Body of pancreas (tissue), 4 donors: ENCODE data around the gene RAPGEF1. TPM values are rescaled to one million over a fixed set of nuclear protein-coding genes. Genes with fewer than 3 reads are reported as not detected.
A peak's percentile ranks its signal among the peaks of the same experiment; 100 is the strongest.

ENCODE experiments used
- ATAC-seq: fragments of 150-250 bp; one replicate; pipeline ENCODE4 v1.9.1; 2016
- DNase-seq, 4 donors: peaks; one replicate each; pipeline ENCODE4 v3.0.0-alpha.2; 2019
- H3K27ac ChIP-seq, 4 donors: fragments of 200-600 bp; sonication (generic); 1 replicate in 3 of 4; 2 replicates in 1 of 4; pipeline versions ENCODE4 v1.5.1 to v1.6.1; 2016 to 2019; ENCODE audit warnings: mild to moderate bottlenecking in 1 of 4, mixed read lengths in 1 of 4, moderate library complexity in 1 of 4
- H3K27me3 ChIP-seq, 2 donors: fragments of 200-600 bp; sonication (generic); one replicate each; pipeline ENCODE4 v1.6.0; 2016; ENCODE audit warnings: mild to moderate bottlenecking in 1 of 2
- H3K36me3 ChIP-seq, 2 donors: fragments of 200-600 bp; sonication (generic); replicated peaks in 1 of 2; 2 replicates each; pipeline ENCODE4 v1.5.1; 2016; ENCODE audit warnings: low read depth in 2 of 2; ENCODE audit not compliant: insufficient read depth in 1 of 2
- H3K4me1 ChIP-seq: fragments of 200-600 bp; sonication (generic); one replicate; pipeline ENCODE4 v1.6.0; 2016
- H3K4me3 ChIP-seq, 2 donors: fragments of 200-600 bp; sonication (generic); 1 replicate in 1 of 2; 2 replicates in 1 of 2; pipeline ENCODE4 v1.5.1; 2016 to 2019
- H3K9me3 ChIP-seq, 3 donors: fragments of 200-600 bp; sonication (generic); 1 replicate in 2 of 3; 2 replicates in 1 of 3; pipeline ENCODE4 v1.5.1; 2016
- CTCF ChIP-seq, 7 experiments: fragments of 450-650 bp in 4 of 7; fragments of 200-600 bp in 3 of 7; sonication (generic) in 3 of 7; IDR thresholded peaks; one replicate each; pipeline ENCODE4 v1.5.1; 2016 to 2019; ENCODE audit warnings: antibody characterized with exemption in 7 of 7
- POLR2A ChIP-seq, 3 donors: fragments of 450-650 bp; IDR thresholded peaks; one replicate each; pipeline ENCODE4 v1.6.1; 2016; ENCODE audit warnings: antibody characterized with exemption in 3 of 3, mild to moderate bottlenecking in 2 of 3
- WGBS, 2 donors: methylation state at CpG; one replicate each; pipeline ENCODE4 v1.1.5; 2017; 5-methylcytosine and 5-hydroxymethylcytosine counted together
- intact Hi-C: fragments of 100-400 bp; cut with DNase I; formaldehyde crosslinking; loops from one replicate; pipeline ENCODE4 v1.15.1; 2023
- total RNA-seq, 2 donors: library from RNA; depleted of rRNA; stranded (reverse); fragments of >200 nt; gene quantifications; one replicate each; pipeline ENCODE4 v1.1.0, GENCODE V29; 2016

The RAPGEF1 gene
- total RNA-seq, 2 donors from 2014 or later: 30.1 to 70.5 TPM

GRCh38 chr9:131590907-131591844 is 148.7 kb downstream of the RAPGEF1 start:
- intact Hi-C loops: loop anchor here (5.0 kb wide), 1 partner anchor 151 kb away; the partner anchor contains the start of gene RAPGEF1
- WGBS, 2 donors: 63 to 65% methylated on average over 12 to 21 of the region's 21 CpGs

GRCh38 chr9:131590449-131590848 is 149.4 kb downstream of the RAPGEF1 start:
- 67 to 74% methylated on average over 3 to 13 of the region's 13 CpGs for WGBS, 2 donors
- Histone ChIP-seq H3K4me1 (no peaks in the 10 kb centered on the region), H3K27ac (no peak overlapping the region), H3K36me3 (peaks cover 0 to 34% of the 10 kb centered on the region in 2 donors), H3K4me3 (no peak overlapping the region), H3K27me3 (no peaks in the 10 kb centered on the region), H3K9me3 (no peaks in the 10 kb centered on the region)
- no peak for TF ChIP-seq POLR2A (IDR thresholded peaks at IDR 0.05)
- no peak for TF ChIP-seq CTCF (IDR thresholded peaks at IDR 0.05)
- intact Hi-C loops: loop anchor here (5.0 kb wide), 1 partner anchor 152 kb away; the partner anchor contains the start of gene RAPGEF1
- ATAC-seq (no peak), DNase-seq (no peak)

More at GRCh38 chr9:131590907-131591844, 148.7 kb downstream of the RAPGEF1 start:
- DNase-seq: peak; percentile 82 to 85 (median 83)
- no peaks in the 10 kb centered on the region for H3K9me3 ChIP-seq
- H3K36me3 ChIP-seq: peaks cover 0 to 40% of the 10 kb centered on the region in 2 donors
- no peak overlapping the region for H3K4me3 ChIP-seq
- no peaks in the 10 kb centered on the region for H3K27me3 ChIP-seq
- ATAC-seq: peak; percentile 90
- TF ChIP-seq POLR2A (IDR thresholded peaks at IDR 0.05) (no peak), CTCF (IDR thresholded peaks at IDR 0.05) (peak; percentile 70 to 93 (median 90))
- H3K4me1 ChIP-seq: no peaks in the 10 kb centered on the region
- H3K27ac ChIP-seq: no peak overlapping the region

- peaks cover 0 to 33% of the 10 kb centered on the region in 2 donors for H3K36me3 ChIP-seq
Observed at GRCh38 chr9:131589993-131590392, 149.9 kb downstream of the RAPGEF1 start.

GRCh38 chr9:131589124-131589711 is 150.7 kb downstream of the RAPGEF1 start:
- Histone ChIP-seq H3K4me1 (no peaks in the 10 kb centered on the region), H3K36me3 (peaks cover 0 to 29% of the 10 kb centered on the region in 2 donors), H3K27ac (no peak overlapping the region), H3K27me3 (no peaks in the 10 kb centered on the region), H3K4me3 (no peak overlapping the region), H3K9me3 (no peaks in the 10 kb centered on the region)
- TF ChIP-seq CTCF (IDR thresholded peaks at IDR 0.05): no peak
- no peak for TF ChIP-seq POLR2A (IDR thresholded peaks at IDR 0.05)
- peak in 1 of 4 donors; percentile 11 for DNase-seq
- ATAC-seq: no peak
- intact Hi-C loops: no loop called here
- WGBS, 2 donors: 89 to 93% methylated on average over 9 to 16 of the region's 16 CpGs

More at GRCh38 chr9:131589993-131590392, 149.9 kb downstream of the RAPGEF1 start:
- Histone ChIP-seq H3K4me3 (no peak overlapping the region), H3K9me3 (no peaks in the 10 kb centered on the region), H3K4me1 (no peaks in the 10 kb centered on the region), H3K27me3 (no peaks in the 10 kb centered on the region), H3K27ac (no peak overlapping the region)
- TF ChIP-seq CTCF (IDR thresholded peaks at IDR 0.05) (no peak), POLR2A (IDR thresholded peaks at IDR 0.05) (no peak)
- ATAC-seq (no peak), DNase-seq (no peak)
- 90 to 92% methylated on average over 13 to 14 of the region's 14 CpGs for WGBS, 2 donors
- intact Hi-C loops: loop anchor here (5.0 kb wide), 1 partner anchor 152 kb away; the partner anchor contains the start of gene RAPGEF1
